Upper lobe of left lung (tissue), 6 donors: ENCODE data around the gene PCDHA11. TPM values are rescaled to one million over a fixed set of nuclear protein-coding genes. Genes with fewer than 3 reads are reported as not detected.

ENCODE experiments used
- ATAC-seq, 2 donors: fragments of 200-7000 bp; cut with Tn5 transposase; one replicate each; pipeline ENCODE4 v1.9.1; 2022; ENCODE audit warnings: mild to moderate bottlenecking in 2 of 2, moderate library complexity in 2 of 2; ENCODE audit not compliant: low FRiP score in 2 of 2
- DNase-seq, 2 donors: peaks; one replicate each; pipeline ENCODE4 v3.0.0-alpha.2; 2019 to 2020
- H3K27ac ChIP-seq, 4 donors: fragments of 200-600 bp; sonication (generic); one replicate each; pipeline ENCODE4 v1.5.1; 2016 to 2019
- H3K27me3 ChIP-seq, 4 donors: fragments of 200-600 bp; sonication (generic); one replicate each; pipeline ENCODE4 v1.5.1; 2017 to 2019
- H3K36me3 ChIP-seq, 4 donors: fragments of 200-600 bp; sonication (generic); one replicate each; pipeline ENCODE4 v1.5.1; 2016 to 2019
- H3K4me1 ChIP-seq, 4 donors: fragments of 200-600 bp; sonication (generic); one replicate each; pipeline ENCODE4 v1.5.1; 2018 to 2019
- H3K4me3 ChIP-seq, 4 donors: fragments of 200-600 bp; sonication (generic); one replicate each; pipeline ENCODE4 v1.5.1; 2017 to 2019; ENCODE audit warnings: mild to moderate bottlenecking in 2 of 4, moderate library complexity in 1 of 4
- H3K9me3 ChIP-seq, 4 donors: fragments of 200-600 bp; sonication (generic); one replicate each; pipeline ENCODE4 v1.5.1; 2018 to 2019
- EP300 ChIP-seq, 4 donors: sonication (generic); formaldehyde crosslinking; IDR thresholded peaks; one replicate each; pipeline ENCODE4 v1.5.1; 2017; ENCODE audit warnings: antibody characterized with exemption in 4 of 4, control low read depth in 2 of 4
- POLR2A ChIP-seq, 4 donors: fragments of 450-650 bp; IDR thresholded peaks; one replicate each; pipeline ENCODE4 v1.5.1; 2016 to 2017; ENCODE audit warnings: antibody characterized with exemption in 4 of 4, mild to moderate bottlenecking in 2 of 4
- POLR2AphosphoS5 ChIP-seq, 2 donors: sonication (generic); formaldehyde crosslinking; IDR thresholded peaks; one replicate each; pipeline ENCODE4 v1.5.1; 2017; ENCODE audit warnings: antibody characterized with exemption in 2 of 2
- WGBS, 2 donors: methylation state at CpG; one replicate each; pipeline ENCODE4 v1.1.5; 2017 to 2018; 5-methylcytosine and 5-hydroxymethylcytosine counted together
- total RNA-seq, 6 donors: library from RNA; depleted of rRNA in 4 of 6; stranded (reverse); fragments of >200 nt in 4 of 6; gene quantifications; one replicate each; pipeline versions ENCODE4 v1.1.0 to v1.2.1, GENCODE V29; 2016 to 2021
- TF ChIP-seq, protein P1 (sequence below), 6 experiments: fragments of 450-650 bp in 4 of 6; fragments of 200-600 bp in 2 of 6; sonication (generic) in 2 of 6; IDR thresholded peaks; one replicate each; pipeline ENCODE4 v1.5.1; 2016 to 2019; ENCODE audit warnings: antibody characterized with exemption in 6 of 6
- donor health status: DM: no; HTN: no; CAD: no; lungs with moderate emphysema.
- donor health status: DM: no; HTN: yes; CAD: no; lungs with severe emphysema.

PCDHA11 gene
- total RNA-seq, 6 donors from 2014 or later = 0.61 to 5.2 (median 1.9) TPM

DNA sequence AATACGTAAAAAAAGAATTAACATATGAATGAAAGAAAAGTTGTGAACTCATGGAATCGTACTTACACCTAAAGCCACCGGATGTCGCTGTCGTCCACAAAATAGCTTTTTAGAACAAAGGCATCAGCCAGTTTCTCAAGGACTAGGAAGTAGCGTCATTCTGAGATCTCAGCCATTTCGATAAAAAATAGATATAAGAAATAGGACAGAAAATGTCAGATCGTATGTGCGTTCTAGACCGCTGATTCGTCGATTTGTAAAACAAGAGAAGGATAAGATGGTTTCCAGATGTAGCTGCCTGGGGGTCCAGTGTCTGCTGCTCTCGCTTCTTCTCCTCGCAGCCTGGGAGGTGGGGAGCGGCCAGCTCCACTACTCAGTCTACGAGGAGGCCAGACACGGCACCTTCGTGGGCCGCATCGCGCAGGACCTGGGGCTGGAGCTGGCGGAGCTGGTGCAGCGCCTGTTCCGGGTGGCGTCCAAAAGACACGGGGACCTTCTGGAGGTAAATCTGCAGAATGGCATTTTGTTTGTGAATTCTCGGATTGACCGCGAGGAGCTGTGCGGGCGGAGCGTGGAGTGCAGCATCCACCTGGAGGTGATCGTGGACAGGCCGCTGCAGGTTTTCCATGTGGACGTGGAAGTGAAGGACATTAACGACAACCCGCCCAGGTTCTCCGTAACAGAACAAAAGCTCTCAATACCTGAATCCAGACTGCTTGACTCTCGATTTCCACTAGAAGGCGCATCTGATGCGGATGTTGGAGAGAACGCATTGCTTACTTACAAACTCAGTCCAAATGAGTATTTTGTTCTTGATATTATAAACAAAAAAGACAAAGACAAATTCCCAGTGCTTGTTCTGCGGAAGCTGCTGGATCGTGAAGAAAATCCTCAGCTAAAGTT lies 12.7 kb upstream of the PCDHA11 start, which contains the start of gene PCDHA10:
Gene PCDHA10 (plus strand): TSS at position 126 of the 903 bp plus-strand sequence. CDS start 152 bp downstream, at position 278.
- H3K36me3 ChIP-seq = no peaks in the 10 kb centered on the region
- ATAC-seq (no peak), DNase-seq (peak in 1 of 2 donors; percentile 59)
- peak within 1 kb of the TSS in 1 of 4 donors; percentile 56 for H3K27ac ChIP-seq
- 22 to 23% methylated on average over 30 to 44 of the region's 44 CpGs for WGBS, 2 donors
- H3K4me3 ChIP-seq = peak within 1 kb of the TSS in 3 of 4 donors; percentile 33 to 35 (median 34)
- H3K4me1 ChIP-seq = no peaks in the 10 kb centered on the region
- peaks cover 0 to 31% (median 25%) of the 10 kb centered on the region in 4 donors for H3K9me3 ChIP-seq
- H3K27me3 ChIP-seq = no peaks in the 10 kb centered on the region
- TF ChIP-seq POLR2AphosphoS5 (IDR thresholded peaks at IDR 0.05) (no peak), POLR2A (IDR thresholded peaks at IDR 0.05) (no peak), EP300 (IDR thresholded peaks at IDR 0.05) (no peak)
- TF ChIP-seq, protein P1, sequence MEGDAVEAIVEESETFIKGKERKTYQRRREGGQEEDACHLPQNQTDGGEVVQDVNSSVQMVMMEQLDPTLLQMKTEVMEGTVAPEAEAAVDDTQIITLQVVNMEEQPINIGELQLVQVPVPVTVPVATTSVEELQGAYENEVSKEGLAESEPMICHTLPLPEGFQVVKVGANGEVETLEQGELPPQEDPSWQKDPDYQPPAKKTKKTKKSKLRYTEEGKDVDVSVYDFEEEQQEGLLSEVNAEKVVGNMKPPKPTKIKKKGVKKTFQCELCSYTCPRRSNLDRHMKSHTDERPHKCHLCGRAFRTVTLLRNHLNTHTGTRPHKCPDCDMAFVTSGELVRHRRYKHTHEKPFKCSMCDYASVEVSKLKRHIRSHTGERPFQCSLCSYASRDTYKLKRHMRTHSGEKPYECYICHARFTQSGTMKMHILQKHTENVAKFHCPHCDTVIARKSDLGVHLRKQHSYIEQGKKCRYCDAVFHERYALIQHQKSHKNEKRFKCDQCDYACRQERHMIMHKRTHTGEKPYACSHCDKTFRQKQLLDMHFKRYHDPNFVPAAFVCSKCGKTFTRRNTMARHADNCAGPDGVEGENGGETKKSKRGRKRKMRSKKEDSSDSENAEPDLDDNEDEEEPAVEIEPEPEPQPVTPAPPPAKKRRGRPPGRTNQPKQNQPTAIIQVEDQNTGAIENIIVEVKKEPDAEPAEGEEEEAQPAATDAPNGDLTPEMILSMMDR (IDR thresholded peaks at IDR 0.05) = peak in 3 of 6 experiments; percentile 6 to 29 (median 12)

DNA sequence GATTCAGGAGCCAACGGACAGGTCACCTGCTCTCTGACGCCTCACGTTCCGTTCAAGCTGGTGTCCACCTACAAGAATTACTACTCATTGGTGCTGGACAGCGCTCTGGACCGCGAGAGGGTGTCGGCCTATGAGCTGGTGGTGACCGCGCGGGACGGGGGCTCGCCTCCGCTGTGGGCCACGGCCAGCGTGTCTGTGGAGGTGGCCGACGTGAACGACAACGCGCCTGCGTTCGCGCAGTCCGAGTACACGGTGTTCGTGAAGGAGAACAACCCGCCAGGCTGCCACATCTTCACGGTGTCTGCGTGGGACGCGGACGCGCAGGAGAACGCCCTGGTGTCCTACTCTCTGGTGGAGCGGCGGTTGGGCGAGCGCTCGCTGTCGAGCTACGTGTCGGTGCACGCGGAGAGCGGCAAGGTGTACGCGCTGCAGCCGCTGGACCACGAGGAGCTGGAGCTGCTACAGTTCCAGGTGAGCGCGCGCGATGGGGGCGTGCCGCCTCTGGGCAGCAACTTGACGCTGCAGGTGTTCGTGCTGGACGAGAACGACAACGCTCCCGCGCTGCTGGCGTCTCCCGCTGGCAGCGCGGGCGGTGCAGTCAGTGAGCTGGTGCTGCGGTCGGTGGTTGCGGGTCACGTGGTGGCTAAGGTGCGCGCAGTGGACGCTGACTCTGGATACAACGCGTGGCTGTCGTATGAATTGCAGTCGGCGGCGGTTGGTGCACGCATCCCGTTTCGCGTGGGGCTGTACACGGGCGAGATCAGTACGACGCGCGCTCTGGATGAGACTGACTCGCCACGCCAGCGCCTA lies 11.4 kb upstream of the PCDHA11 start:
- Histone ChIP-seq H3K4me1 (no peaks in the 10 kb centered on the region), H3K36me3 (no peaks in the 10 kb centered on the region), H3K27ac (no peak overlapping the region), H3K27me3 (no peaks in the 10 kb centered on the region), H3K9me3 (peaks cover 0 to 42% (median 35%) of the 10 kb centered on the region in 4 donors), H3K4me3 (no peak overlapping the region)
- no peak for TF ChIP-seq POLR2A (IDR thresholded peaks at IDR 0.05)
- TF ChIP-seq, protein P1 (IDR thresholded peaks at IDR 0.05) = no peak
- 61 to 73% methylated on average over 29 to 72 of the region's 94 CpGs for WGBS, 2 donors
- DNase-seq (peak in 1 of 2 donors; percentile 80), ATAC-seq (no peak)

GRCh38 chr5:140857987-140858240 lies 10.8 kb upstream of the PCDHA11 start:
- H3K27ac ChIP-seq = no peak overlapping the region
- WGBS, 2 donors = 62 to 73% methylated on average over 9 to 10 of the region's 22 CpGs
- no peak overlapping the region for H3K4me3 ChIP-seq
- no peak for ATAC-seq
- H3K9me3 ChIP-seq = peaks cover 0 to 47% (median 40%) of the 10 kb centered on the region in 4 donors
- H3K4me1 ChIP-seq = no peaks in the 10 kb centered on the region
- peak in 1 of 2 donors; percentile 77 for DNase-seq
- TF ChIP-seq POLR2AphosphoS5 (IDR thresholded peaks at IDR 0.05) = no peak
- no peaks in the 10 kb centered on the region for H3K36me3 ChIP-seq
- H3K27me3 ChIP-seq = no peaks in the 10 kb centered on the region

DNA sequence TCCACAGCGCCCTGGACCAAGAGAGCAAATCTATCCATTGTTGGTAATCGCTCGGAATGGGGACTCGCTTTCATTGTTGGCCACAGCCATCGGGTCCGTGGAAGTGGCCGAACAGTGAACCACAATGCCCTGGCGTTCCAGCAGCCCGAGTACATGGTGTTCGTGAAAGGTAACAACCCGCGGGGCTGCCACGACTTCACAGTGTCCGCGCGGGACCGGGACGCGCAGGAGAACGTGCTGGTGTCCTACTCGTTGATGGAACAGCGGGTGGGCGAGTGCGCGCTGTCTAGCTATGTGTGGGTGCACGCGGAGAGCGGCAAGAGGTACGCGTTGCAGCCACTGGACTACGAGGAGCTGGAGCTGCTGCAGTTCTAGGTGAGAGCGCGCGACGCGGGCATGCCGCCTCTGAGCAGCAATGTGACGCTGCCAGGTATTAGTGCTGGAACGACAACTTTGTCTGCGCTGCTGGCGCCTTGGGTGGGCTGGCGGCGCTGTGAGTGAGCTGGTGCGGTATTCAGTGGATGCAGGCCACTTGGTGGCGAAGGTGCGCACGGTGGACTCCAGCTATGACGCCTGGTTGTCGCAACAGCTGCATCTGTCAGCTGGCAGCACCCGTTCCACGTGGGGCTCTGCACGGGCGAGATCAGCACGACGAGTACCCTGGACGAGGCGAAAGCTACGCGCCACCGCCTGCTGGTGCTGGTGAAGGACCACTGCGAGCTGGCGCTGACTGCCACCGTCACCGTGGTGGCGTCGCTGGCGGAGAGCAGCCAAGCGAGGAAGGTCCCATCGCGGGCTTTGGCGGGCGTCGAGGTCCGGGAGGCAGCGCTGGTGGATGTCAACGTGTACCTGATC lies 6.1 kb upstream of the PCDHA11 start:
- TF ChIP-seq EP300 (IDR thresholded peaks at IDR 0.05) (no peak), POLR2A (IDR thresholded peaks at IDR 0.05) (no peak), POLR2AphosphoS5 (IDR thresholded peaks at IDR 0.05) (no peak)
- TF ChIP-seq, protein P1 (IDR thresholded peaks at IDR 0.05) = no peak
- WGBS, 2 donors = 44 to 55% methylated on average over 53 to 67 of the region's 76 CpGs
- Histone ChIP-seq H3K27me3 (no peaks in the 10 kb centered on the region), H3K36me3 (no peaks in the 10 kb centered on the region), H3K4me1 (no peaks in the 10 kb centered on the region), H3K4me3 (no peak overlapping the region), H3K27ac (no peak overlapping the region), H3K9me3 (peaks cover 0 to 36% (median 35%) of the 10 kb centered on the region in 4 donors)
- DNase-seq = peak in 1 of 2 donors; percentile 75
- ATAC-seq = peak in 1 of 2 donors; percentile 34
